H1 (cell line): Measurements from ENCODE around the gene MVP. TPM values are rescaled to one million over a fixed set of nuclear protein-coding genes. Genes with fewer than 3 reads are reported as not detected.

Experiments
- CTCF ChIA-PET: fragments of 300-600 bp; sonication (Branson Sonifier 250); formaldehyde crosslinking; loops from one replicate; lab custom pipeline; 2021; ENCODE audit not compliant: partially characterized antibody; lab: Charles Lee
- POLR2A ChIA-PET: fragments of 300-600 bp; sonication (Branson Sonifier 250); formaldehyde crosslinking; loops from one replicate; lab custom pipeline; 2021; ENCODE audit warnings: inconsistent platforms; ENCODE audit not compliant: partially characterized antibody; lab: Charles Lee
- DNase-seq, 2 experiments: peaks; one replicate each; pipeline versions ENCODE4 v3.0.0 to v3.0.0-alpha.2; 2010 to 2022; ENCODE audit warnings: low spot score in 2 of 2, low read depth in 1 of 2, mixed read lengths in 1 of 2
- FAIRE-seq: peaks from 2 replicates; lab custom pipeline; 2011; peaks lifted over from hg19 to GRCh38; lab: Jason Lieb, UNC
- H2AFZ ChIP-seq: 2 replicates; pipeline ENCODE4 v1.8.1; 2012; ENCODE audit warnings: low read length, inconsistent platforms
- H2AK5ac ChIP-seq: 2 replicates; pipeline ENCODE4 v1.6.1; 2013; ENCODE audit warnings: low read depth, low read length
- H2BK120ac ChIP-seq: replicated peaks from 2 replicates; pipeline ENCODE3; 2013; ENCODE audit warnings: low read depth, low read length, inconsistent platforms
- H2BK12ac ChIP-seq: 2 replicates; pipeline ENCODE4 v1.6.1; 2013; ENCODE audit warnings: low read depth, low read length
- H2BK15ac ChIP-seq: 2 replicates; pipeline ENCODE4 v1.6.1; 2013; ENCODE audit warnings: low read length
- H2BK20ac ChIP-seq: 2 replicates; pipeline ENCODE4 v1.6.1; 2013; ENCODE audit warnings: low read length
- H2BK5ac ChIP-seq: 2 replicates; pipeline ENCODE4 v1.6.1; 2013; ENCODE audit warnings: low read depth, low read length
- H3K14ac ChIP-seq: 2 replicates; pipeline ENCODE4 v1.6.1; 2013; ENCODE audit warnings: inconsistent platforms; ENCODE audit not compliant: insufficient read length
- H3K18ac ChIP-seq: 2 replicates; pipeline ENCODE4 v1.6.1; 2013; ENCODE audit warnings: low read length; ENCODE audit errors: extremely low read depth
- H3K23ac ChIP-seq: 2 replicates; pipeline ENCODE4 v1.6.1; 2013; ENCODE audit warnings: inconsistent platforms; ENCODE audit not compliant: insufficient read length
- H3K23me2 ChIP-seq: 2 replicates; pipeline ENCODE4 v1.6.1; 2013; ENCODE audit warnings: low read depth, low read length
- H3K27ac ChIP-seq: 2 replicates; pipeline ENCODE4 v1.6.1; 2011; ENCODE audit warnings: low read depth, low read length, inconsistent platforms
- H3K27me3 ChIP-seq, 4 experiments: replicated peaks in 1 of 4; 1 replicate in 1 of 4; 2 replicates in 3 of 4; pipeline versions ENCODE4 v1.6.1 to v1.8.1; 2011 to 2013; ENCODE audit warnings: low read length in 3 of 4, mild to moderate bottlenecking in 3 of 4, inconsistent platforms in 2 of 4, mixed read lengths in 2 of 4, moderate library complexity in 1 of 4; ENCODE audit not compliant: control insufficient read depth in 3 of 4, insufficient read depth in 3 of 4; ENCODE audit errors: extremely low read depth in 1 of 4
- H3K36me3 ChIP-seq, 4 experiments: 2 replicates each; pipeline versions ENCODE4 v1.6.1 to v1.8.1; 2011 to 2013; ENCODE audit warnings: mild to moderate bottlenecking in 4 of 4, low read length in 3 of 4, moderate library complexity in 2 of 4, control low read depth in 1 of 4, inconsistent platforms in 1 of 4; ENCODE audit not compliant: insufficient read depth in 4 of 4, control insufficient read depth in 2 of 4
- H3K4ac ChIP-seq: replicated peaks from 2 replicates; pipeline ENCODE3; 2013; ENCODE audit warnings: low read length, low read depth, mixed read lengths, inconsistent platforms; ENCODE audit not compliant: insufficient read length
- H3K4me1 ChIP-seq, 4 experiments: replicated peaks in 1 of 4; 1 replicate in 1 of 4; 2 replicates in 3 of 4; pipeline versions ENCODE4 v1.6.1 to v1.8.1; 2011 to 2013; ENCODE audit warnings: low read length in 3 of 4, inconsistent platforms in 2 of 4, mixed read lengths in 1 of 4; ENCODE audit not compliant: insufficient read depth in 4 of 4, control insufficient read depth in 3 of 4
- H3K4me2 ChIP-seq, 2 experiments: 2 replicates each; pipeline versions ENCODE4 v1.6.1 to v1.8.1; 2011 to 2013; ENCODE audit warnings: low read depth in 2 of 2, low read length in 2 of 2, control low read depth in 1 of 2, inconsistent platforms in 1 of 2, mild to moderate bottlenecking in 1 of 2; ENCODE audit not compliant: insufficient read depth in 1 of 2
- H3K4me3 ChIP-seq, 4 experiments: fragments of 200-600, 300-600 bp in 1 of 4; sonication (generic), shearing (Covaris generic), sonication (Bioruptor Twin) in 1 of 4; 2 replicates each; pipeline versions ENCODE4 v1.5.1 to v1.8.1; 2011 to 2016; ENCODE audit warnings: low read length in 4 of 4, low read depth in 3 of 4, control low read depth in 2 of 4, inconsistent platforms in 2 of 4, mild to moderate bottlenecking in 2 of 4, mixed read lengths in 1 of 4, moderate library complexity in 1 of 4; ENCODE audit not compliant: insufficient read depth in 2 of 4; ENCODE audit errors: extremely low read depth in 1 of 4
- H3K56ac ChIP-seq: replicated peaks from 2 replicates; pipeline ENCODE3; 2013; ENCODE audit warnings: low read depth, mild to moderate bottlenecking, mixed read lengths, low read length, inconsistent platforms; ENCODE audit not compliant: insufficient read length
- H3K79me1 ChIP-seq: 2 replicates; pipeline ENCODE4 v1.6.1; 2013; ENCODE audit warnings: low read depth, low read length, control low read depth
- H3K79me2 ChIP-seq, 2 experiments: 2 replicates each; pipeline versions ENCODE4 v1.6.1 to v1.8.1; 2012 to 2013; ENCODE audit warnings: low read length in 2 of 2, mild to moderate bottlenecking in 2 of 2, inconsistent platforms in 1 of 2; ENCODE audit not compliant: insufficient read depth in 2 of 2, control insufficient read depth in 1 of 2
- H3K9ac ChIP-seq, 4 experiments: replicated peaks in 1 of 4; 1 replicate in 1 of 4; 2 replicates in 3 of 4; pipeline versions ENCODE4 v1.6.1 to v1.8.1; 2011 to 2013; ENCODE audit warnings: low read depth in 3 of 4, low read length in 3 of 4, control low read depth in 2 of 4, mild to moderate bottlenecking in 2 of 4, moderate library complexity in 2 of 4, inconsistent platforms in 1 of 4; ENCODE audit errors: extremely low read depth in 1 of 4
- H3K9me3 ChIP-seq, 2 experiments: 2 replicates each; pipeline versions ENCODE4 v1.6.1 to v1.8.1; 2012 to 2013; ENCODE audit warnings: mild to moderate bottlenecking in 2 of 2, moderate library complexity in 2 of 2, control low read depth in 1 of 2, inconsistent platforms in 1 of 2, low read depth in 1 of 2, low read length in 1 of 2, mixed read lengths in 1 of 2; ENCODE audit not compliant: insufficient read depth in 2 of 2
- H4K20me1 ChIP-seq, 2 experiments: replicated peaks in 1 of 2; 2 replicates each; pipeline versions ENCODE3 to v1.8.1; 2011 to 2013; ENCODE audit warnings: inconsistent platforms in 2 of 2, low read length in 2 of 2, mild to moderate bottlenecking in 1 of 2; ENCODE audit not compliant: insufficient read depth in 2 of 2, control insufficient read depth in 1 of 2
- H4K5ac ChIP-seq: 2 replicates; pipeline ENCODE4 v1.6.1; 2013; ENCODE audit warnings: low read length, low read depth, mixed read lengths, inconsistent platforms; ENCODE audit not compliant: insufficient read length
- H4K8ac ChIP-seq: 2 replicates; pipeline ENCODE4 v1.8.0; 2013; ENCODE audit warnings: mild to moderate bottlenecking, moderate library complexity, low read length, inconsistent platforms; ENCODE audit not compliant: insufficient read depth; ENCODE audit errors: extremely low read depth
- H4K91ac ChIP-seq: replicated peaks from 2 replicates; pipeline ENCODE3; 2013; ENCODE audit warnings: low read length, mixed read lengths, inconsistent platforms; ENCODE audit not compliant: insufficient read length
- BCL11A ChIP-seq, 2 experiments: IDR thresholded peaks; one replicate each; pipeline ENCODE4 v1.6.1; 2011; ENCODE audit warnings: low read depth in 2 of 2, low read length in 2 of 2, mild to moderate bottlenecking in 2 of 2
- CBX8 ChIP-seq: fragments of 300-800, 300-1000 bp; sonication (generic); IDR thresholded peaks from 2 replicates; pipeline ENCODE4 v1.7.1; 2016; ENCODE audit warnings: low read depth, low read length, borderline replicate concordance
- EP300 ChIP-seq, 2 experiments: IDR thresholded peaks; 1 replicate in 1 of 2; 2 replicates in 1 of 2; pipeline ENCODE4 v1.6.1; 2011 to 2012; ENCODE audit warnings: low read depth in 2 of 2, low read length in 2 of 2, mild to moderate bottlenecking in 2 of 2, borderline replicate concordance in 1 of 2, inconsistent platforms in 1 of 2, moderate library complexity in 1 of 2
- KDM1A ChIP-seq: fragments of 200-600, 300-600 bp; sonication (generic); IDR thresholded peaks from 2 replicates; pipeline ENCODE4 v1.7.1; 2016; ENCODE audit warnings: mild to moderate bottlenecking, low read length, borderline replicate concordance
- KDM4A ChIP-seq: IDR thresholded peaks from one replicate; pipeline ENCODE4 v1.7.1; 2012; ENCODE audit warnings: low read depth, mild to moderate bottlenecking, moderate library complexity, low read length, inconsistent platforms; ENCODE audit not compliant: severe bottlenecking
- MAFK ChIP-seq: IDR thresholded peaks from 2 replicates; pipeline ENCODE4 v1.6.1; 2012; ENCODE audit warnings: low read depth, mild to moderate bottlenecking, improper control_type of control experiment, low read length
- POLR2AphosphoS5 ChIP-seq: IDR thresholded peaks from 2 replicates; pipeline ENCODE4 v1.6.1; 2011; ENCODE audit warnings: low read depth, low read length
- RFX5 ChIP-seq: IDR thresholded peaks from 2 replicates; pipeline ENCODE4 v1.6.1; 2011; ENCODE audit warnings: low read depth, low read length, improper control_type of control experiment, borderline replicate concordance
- SP4 ChIP-seq: IDR thresholded peaks from 2 replicates; pipeline ENCODE4 v1.6.1; 2012; ENCODE audit warnings: low read length, inconsistent platforms
- SRF ChIP-seq: IDR thresholded peaks from 2 replicates; pipeline ENCODE4 v1.6.1; 2011; ENCODE audit warnings: mild to moderate bottlenecking, low read depth, low read length, moderate library complexity
- TAF1 ChIP-seq: IDR thresholded peaks from 2 replicates; pipeline ENCODE4 v1.6.1; 2011; ENCODE audit warnings: mild to moderate bottlenecking, low read depth, low read length
- WGBS, 2 experiments: shearing (Covaris generic) in 1 of 2; methylation state at CpG; one replicate each; pipeline versions ENCODE4 v1.1.6 to v1.1.7; 2013 to 2015; ENCODE audit warnings: low lambda C conversion rate in 2 of 2, mixed read lengths in 2 of 2, inconsistent platforms in 1 of 2, low coverage in 1 of 2, missing lambda C conversion rate in 1 of 2; ENCODE audit not compliant: insufficient replicate concordance in 2 of 2, insufficient coverage in 1 of 2, insufficient read length in 1 of 2; ENCODE audit errors: extremely low coverage in 1 of 2, missing lambda C conversion rate in 1 of 2; 5-methylcytosine and 5-hydroxymethylcytosine counted together
- polyA plus RNA-seq, 7 experiments: library from polyadenylated mRNA; depleted of rRNA in 3 of 7; stranded (reverse) in 5 of 7; unstranded in 2 of 7; fragments of >200 nt in 5 of 7; fragments of 200-250 nt in 2 of 7; gene quantifications; 1 replicate in 5 of 7; 2 replicates in 1 of 7; 4 replicates in 1 of 7; pipeline versions ENCODE4 v1.2.1 to v1.2.3, GENCODE V29; 2011 to 2013; ENCODE audit warnings: missing spikeins in 2 of 7, mixed read lengths in 2 of 7
- total RNA-seq: library from RNA; stranded (reverse); fragmentation: NEBNext Ultra II Directional; extraction: Animal tissue kit (Norgen Biotek cat#: 25700); gene quantifications from 2 replicates; pipeline ENCODE4 v1.2.1, GENCODE V29; 2021

The MVP gene
- total and polyA plus RNA-seq, 2 of the 8 experiments (the other 6 are each of a cell fraction or from before 2014, with no cell fraction given) = 1.9 TPM

GRCh38 chr16:29808219-29808900, 11.9 kb upstream of the MVP start:
- Histone ChIP-seq H2BK12ac (no peak overlapping the region), H2AFZ (no peak overlapping the region), H2BK20ac (no peak overlapping the region), H4K20me1 (peaks cover 15 to 21% of the 10 kb centered on the region in 2 experiments), H3K4me3 (peak overlapping the region; percentile 54 to 85 (median 69)), H3K27me3 (no peaks in the 10 kb centered on the region), H3K4ac (no peak overlapping the region), H3K56ac (no peak overlapping the region), H2BK5ac (peak overlapping the region; percentile 92), H3K23me2 (peaks cover 24% of the 10 kb centered on the region), H3K4me1 (peaks cover 0 to 47% (median 34%) of the 10 kb centered on the region in 4 experiments; a peak in 6 of 7 replicates), H2AK5ac (no peak overlapping the region), H3K79me2 (peaks cover 7 to 29% of the 10 kb centered on the region in 2 experiments), H3K14ac (no peak overlapping the region), H3K18ac (peak overlapping the region; percentile 55; the same call in 1 of the 2 replicates), H4K5ac (peak overlapping the region; percentile 55), H4K91ac (no peak overlapping the region), H3K4me2 (peak overlapping the region; percentile 91 to 95), H3K79me1 (no peaks in the 10 kb centered on the region), H3K9ac (peak overlapping the region in 3 of 4 experiments; percentile 48 to 53 (median 51); a peak in 6 of 7 replicates), H2BK120ac (no peak overlapping the region), H2BK15ac (no peak overlapping the region), H3K9me3 (no peaks in the 10 kb centered on the region), H3K36me3 (peaks cover 6 to 35% (median 11%) of the 10 kb centered on the region in 4 experiments), H3K27ac (no peak overlapping the region), H3K23ac (no peak overlapping the region), H4K8ac (no peak overlapping the region; the same call in 1 of the 2 replicates)
- POLR2A ChIA-PET = interaction anchor here (0.6 to 3.9 kb wide), 34 partner anchors 9 to 286 kb away, joined by 3 to 41 read pairs (median 5); partner anchors contain the start of genes ALDOA, ASPHD1, CDIPT and KIF22
- whole genome bisulfite sequencing, 2 experiments = 74% methylated on average over 23 of the region's 25 CpGs; no CpG with 5 or more reads in 1 of the 2 experiments
- TF ChIP-seq MAFK (peak; percentile 11; the same call in 1 of the 2 replicates), RFX5 (no peak), EP300 (IDR thresholded peaks at IDR 0.05; ENCODE audit: borderline replicate concordance in 1 of 2, low read depth in 2 of 2, low read length in 2 of 2) (no peak), KDM1A (no peak), CBX8 (no peak), BCL11A (IDR thresholded peaks at IDR 0.05; ENCODE audit: low read depth in 2 of 2, low read length in 2 of 2) (no peak), KDM4A (no peak), SP4 (no peak), POLR2AphosphoS5 (0 out of 2 replicates have a peak, but pooled peaks have one; percentile 7), TAF1 (no peak), SRF (no peak)
- DNase-seq (no peak), FAIRE-seq (no peak)
- CTCF ChIA-PET = interaction anchor here (0.5 to 4.4 kb wide), 15 partner anchors 10 to 250 kb away, joined by 3 to 30 read pairs (median 3); partner anchors contain the start of genes KIF22, MVP and PAGR1
